GM19468 (cell line): ENCODE results near the gene ITGA4.
"Not testable (repeated sequence)": the region's sequence is repeated elsewhere in the genome, so short reads cannot be mapped to it uniquely, and the experiment has no call there.

Source experiments
- ATAC-seq: cut with Tn5 transposase; IDR thresholded peaks from one replicate; pipeline ENCODE4 v1.9.1; 2021; ENCODE audit warnings: mild to moderate bottlenecking, moderate library complexity, moderate number of reproducible peaks; ENCODE audit not compliant: unreplicated experiment; ENCODE audit errors: extremely low read depth

Gene ITGA4

GRCh38 chr2:181457121-181457740 is at the start of gene ITGA4:
Gene ITGA4 (plus strand): TSS chr2:181457386. CDS start chr2:181457655, 269 bp downstream.
- peak; percentile 64 for ATAC-seq

- ATAC-seq, result no peak
Measured at GRCh38 chr2:181408861-181409260, 48.3 kb upstream of the ITGA4 start.

- peak; percentile 76 for ATAC-seq
Measured at GRCh38 chr2:181411105-181411849, 45.9 kb upstream of the ITGA4 start.

DNA sequence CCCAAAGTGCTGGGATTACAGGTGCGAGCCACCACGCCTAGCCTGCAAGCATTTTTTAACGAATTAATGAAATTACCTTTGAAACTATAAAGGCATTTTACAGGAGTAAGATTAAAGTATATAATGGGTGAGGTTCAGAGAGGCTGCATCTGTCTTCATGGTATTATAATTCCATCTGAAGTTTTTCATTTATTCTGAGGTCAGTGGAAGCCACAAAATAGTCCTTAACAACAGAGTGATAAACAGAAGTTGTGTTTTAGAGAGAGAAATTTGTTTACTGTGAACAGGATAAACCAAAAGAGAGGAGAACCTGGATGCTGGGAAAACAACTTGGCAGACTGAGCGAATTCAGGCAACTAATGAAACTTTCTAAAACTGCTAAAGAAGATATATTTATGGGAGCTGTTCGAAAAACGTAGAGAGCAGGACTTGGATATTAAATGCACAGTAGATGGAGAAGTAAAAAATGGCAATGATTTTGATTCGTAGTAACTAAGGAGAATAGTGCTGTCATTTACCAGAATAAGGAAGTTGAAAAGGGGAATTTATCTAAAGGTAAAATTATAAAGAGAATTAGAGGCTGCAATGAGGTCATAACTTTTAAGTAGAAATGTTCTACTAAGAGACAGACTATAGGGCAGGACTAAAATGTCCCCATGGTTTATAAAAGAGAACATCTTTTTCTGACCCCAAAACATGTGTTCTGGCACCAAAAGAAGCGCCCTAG is 37.9 kb upstream of the ITGA4 start:
- ATAC-seq, result no peak

DNA sequence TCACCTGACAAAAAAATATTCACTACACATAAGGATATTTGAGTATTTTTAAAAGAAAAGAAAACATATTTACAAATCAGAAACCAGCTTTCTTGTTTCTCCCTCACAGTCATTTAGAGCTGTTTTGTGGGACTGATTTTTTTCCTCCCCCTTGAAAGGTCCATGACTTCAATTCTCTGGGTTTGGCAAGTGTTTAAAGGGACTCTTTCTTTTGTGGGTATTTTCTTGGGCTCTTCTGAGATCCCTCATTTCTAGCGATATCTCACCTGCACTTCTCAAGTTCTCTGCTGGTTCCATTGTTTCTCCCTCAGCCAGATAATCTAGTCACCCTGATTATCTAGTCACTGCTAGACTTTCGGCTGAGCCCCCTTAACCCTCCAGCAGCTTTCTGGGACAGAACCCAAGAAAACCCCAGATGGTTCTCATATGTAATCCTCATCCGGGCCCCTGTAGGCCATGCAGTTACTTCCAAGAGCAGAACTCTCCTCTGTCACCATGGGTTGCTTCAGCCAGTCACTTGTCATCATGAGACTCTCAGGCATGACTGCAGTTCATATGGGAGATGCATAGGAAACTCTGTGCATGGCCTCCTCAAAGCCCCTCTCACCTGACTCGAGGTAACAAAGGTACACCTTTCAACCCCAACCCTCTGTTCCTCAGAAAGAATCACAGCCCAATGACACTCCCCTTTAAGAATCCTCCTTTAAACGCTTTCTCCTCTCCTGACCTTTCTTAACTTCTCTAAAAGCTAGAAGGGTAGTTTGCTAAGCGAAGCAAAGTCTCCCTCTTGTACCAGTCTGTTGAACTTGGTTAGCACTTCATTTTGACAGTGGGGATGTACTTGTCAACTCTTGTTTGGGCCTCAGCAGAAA is 36.7 kb upstream of the ITGA4 start:
- ATAC-seq, result no peak

DNA sequence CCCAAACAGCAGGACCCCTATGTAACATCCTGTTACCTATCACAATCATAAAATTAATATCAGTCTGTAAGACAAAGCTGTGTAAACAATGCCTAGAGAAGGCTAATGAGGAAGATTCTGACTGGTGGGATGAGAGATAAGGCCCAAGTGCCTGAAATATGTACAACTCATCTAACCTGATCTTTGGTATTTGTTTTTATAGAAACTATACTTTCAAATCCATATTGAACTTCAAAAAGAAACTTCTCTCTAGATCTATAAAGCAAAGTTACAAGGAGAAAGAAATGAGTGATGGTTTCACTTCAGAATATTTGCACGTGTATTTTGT is 36.1 kb upstream of the ITGA4 start:
- peak; percentile 28 for ATAC-seq

DNA sequence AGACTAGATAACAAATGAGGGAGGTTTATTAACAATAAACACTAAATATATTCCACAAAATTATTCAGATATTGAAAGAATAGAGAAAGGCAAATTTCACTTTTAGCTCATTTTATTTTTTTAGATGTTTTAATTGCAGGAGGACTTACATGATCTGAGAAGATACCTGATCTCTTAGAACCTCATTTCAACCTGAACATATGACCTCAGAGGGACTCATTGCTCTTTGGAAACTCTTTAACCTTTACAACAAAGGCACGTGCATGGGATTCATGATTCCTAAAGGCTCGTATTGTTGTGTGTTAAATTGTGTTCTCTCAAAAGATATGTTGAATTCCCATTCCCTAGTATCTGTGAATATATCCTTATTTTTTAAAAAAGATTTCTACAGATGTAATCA is 35.7 kb upstream of the ITGA4 start:
- ATAC-seq, result no peak

GRCh38 chr2:181426672-181427071 is 30.5 kb upstream of the ITGA4 start:
- no peak for ATAC-seq

GRCh38 chr2:181430406-181431118 is 26.6 kb upstream of the ITGA4 start:
- ATAC-seq, result no peak

- no peak for ATAC-seq
Measured at GRCh38 chr2:181431674-181432073, 25.5 kb upstream of the ITGA4 start.

- ATAC-seq, result no peak
Measured at GRCh38 chr2:181438261-181438660, 18.9 kb upstream of the ITGA4 start.

DNA sequence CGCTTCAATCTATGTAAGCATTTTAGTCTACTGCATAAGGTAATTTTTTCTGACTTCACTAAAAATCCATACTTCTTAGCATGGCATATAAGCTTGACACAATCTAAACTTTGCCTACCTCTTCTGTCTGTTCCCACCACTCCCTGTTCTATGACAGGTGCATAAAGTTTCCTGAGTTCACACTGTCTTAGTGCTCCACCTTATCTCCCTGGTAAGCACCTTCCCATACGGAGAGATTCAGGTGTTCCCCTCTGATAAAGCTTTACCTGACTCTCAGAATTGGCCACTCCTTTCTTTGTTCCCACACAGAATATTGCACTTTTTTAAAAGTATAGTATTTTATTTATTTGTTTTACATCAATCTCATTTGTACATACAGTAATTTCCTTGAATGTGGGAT is 16.8 kb upstream of the ITGA4 start:
- ATAC-seq, result no peak

DNA sequence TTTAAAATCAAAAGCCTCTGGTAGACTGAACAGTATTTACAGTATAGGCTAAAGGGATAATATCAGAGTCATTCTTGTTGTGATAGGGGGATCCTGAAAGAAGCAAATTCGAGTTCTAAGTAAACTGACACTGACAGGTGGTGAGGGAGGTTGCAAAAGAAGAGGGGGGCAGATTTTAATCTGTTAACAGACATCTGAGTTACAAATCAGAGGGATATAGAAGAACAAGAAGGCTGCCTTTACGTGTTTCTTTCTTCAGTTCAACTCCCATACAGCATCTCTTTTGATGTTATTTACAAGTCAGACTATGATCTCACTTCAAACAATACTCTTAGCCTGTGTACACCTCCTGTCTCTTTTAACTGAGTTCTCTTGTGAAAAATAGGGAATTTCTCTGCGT is 16.3 kb upstream of the ITGA4 start:
- no peak for ATAC-seq

DNA sequence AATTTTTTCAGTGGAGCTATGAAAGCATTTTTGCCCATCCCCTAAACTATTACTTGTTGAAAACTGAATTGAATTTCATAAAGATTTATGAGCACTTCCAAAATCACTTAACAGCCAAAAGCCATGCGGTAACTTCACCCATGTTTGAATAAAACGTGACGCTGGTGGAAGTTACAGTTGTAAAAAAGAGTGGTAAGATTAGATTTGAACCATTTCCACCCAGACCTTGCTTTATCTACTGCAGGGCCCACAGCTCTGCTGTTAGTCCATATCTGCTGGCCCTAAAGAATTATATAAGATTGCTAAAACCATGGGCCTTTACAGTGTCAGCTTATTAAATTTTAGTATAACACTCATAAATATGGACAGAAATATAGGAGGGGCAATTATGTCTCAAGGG is 15.5 kb upstream of the ITGA4 start:
- ATAC-seq, result no peak

DNA sequence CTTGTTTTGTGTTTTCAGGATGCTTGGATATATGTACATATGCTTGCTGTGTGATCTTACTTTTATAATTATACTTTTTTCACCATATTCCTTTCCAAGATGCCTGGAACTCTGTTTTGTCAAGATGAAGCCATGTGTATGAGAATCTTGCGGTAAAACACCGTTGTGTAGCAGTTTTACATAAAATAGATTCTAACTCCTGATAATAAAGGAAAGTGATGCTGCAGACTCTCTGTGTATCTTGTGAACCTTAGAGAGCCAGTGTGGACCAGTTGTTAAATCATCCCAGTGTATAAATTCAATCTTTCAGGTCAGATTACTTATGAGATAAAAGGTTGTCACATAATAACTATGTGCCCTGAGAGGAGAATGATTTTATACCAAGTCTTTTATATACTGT is 12.5 kb upstream of the ITGA4 start:
- ATAC-seq, result no peak

- no peak for ATAC-seq
Measured at GRCh38 chr2:181446985-181447384, 10.2 kb upstream of the ITGA4 start.

DNA sequence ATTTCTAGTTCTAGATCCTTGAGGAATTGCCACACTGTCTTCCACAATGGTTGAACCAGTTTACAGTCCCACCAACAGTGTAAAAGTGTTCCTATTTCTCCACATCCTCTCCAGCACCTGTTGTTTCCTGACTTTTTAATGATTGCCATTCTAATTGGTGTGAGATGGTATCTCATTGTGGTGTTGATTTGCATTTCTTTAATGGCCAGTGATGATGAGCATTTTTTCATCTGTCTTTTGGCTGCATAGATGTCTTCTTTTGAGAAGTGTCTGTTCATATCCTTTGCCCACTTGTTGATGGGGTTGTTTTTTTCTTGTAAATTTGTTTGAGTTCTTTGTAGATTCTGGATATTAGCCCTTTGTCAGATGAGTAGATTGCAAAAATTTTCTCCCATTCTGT is 7.9 kb upstream of the ITGA4 start:
- not testable (repeated sequence) for ATAC-seq

GRCh38 chr2:181454686-181455450 is 2.3 kb upstream of the ITGA4 start:
- no peak for ATAC-seq

DNA sequence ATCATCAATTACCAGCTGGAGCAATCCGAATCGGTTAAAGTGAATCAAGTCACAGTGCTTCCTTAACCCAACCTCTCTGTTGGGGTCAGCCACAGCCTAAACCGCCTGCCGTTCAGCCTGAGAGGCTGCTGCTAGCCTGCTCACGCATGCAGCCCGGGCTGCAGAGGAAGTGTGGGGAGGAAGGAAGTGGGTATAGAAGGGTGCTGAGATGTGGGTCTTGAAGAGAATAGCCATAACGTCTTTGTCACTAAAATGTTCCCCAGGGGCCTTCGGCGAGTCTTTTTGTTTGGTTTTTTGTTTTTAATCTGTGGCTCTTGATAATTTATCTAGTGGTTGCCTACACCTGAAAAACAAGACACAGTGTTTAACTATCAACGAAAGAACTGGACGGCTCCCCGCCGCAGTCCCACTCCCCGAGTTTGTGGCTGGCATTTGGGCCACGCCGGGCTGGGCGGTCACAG is 496 bp upstream of the ITGA4 start:
- peak; percentile 78 for ATAC-seq
